Measurements from ENCODE around the gene ACTR3C. TPM values are rescaled to one million over a fixed set of nuclear protein-coding genes. Genes with fewer than 3 reads are reported as not detected.

Gene ACTR3C
- total and polyA plus RNA-seq, 4 experiments from 2014 or later, result 3.6 to 17.8 (median 10.8) TPM

GRCh38 chr7:150355666-150356059 lies 32.3 kb upstream of the ACTR3C start:
- DNase-seq, result no peak
- H3K27ac ChIP-seq (ENCODE audit: low read depth, low read length), result no peak overlapping the region
- no peaks in the 10 kb centered on the region for H3K9me3 ChIP-seq (ENCODE audit: control insufficient read depth in 1 of 2, low read length in 2 of 2)
- peaks cover 27% of the 10 kb centered on the region for H3K4me1 ChIP-seq (ENCODE audit: insufficient read depth, low read length)
- intact Hi-C loops (cut with micrococcal nuclease), result loop anchor here (1.0 to 5.0 kb wide), 4 partner anchors 66 to 422 kb away; partner anchors contain the start of gene GIMAP7
- Mint-ChIP-seq H3K36me3 (no peaks in the 10 kb centered on the region), H3K4me3 (no peak overlapping the region), H3K27me3 (no peaks in the 10 kb centered on the region), H3K27ac (peak overlapping the region in 1 of 7 donors; percentile 36), H3K9me3 (no peaks in the 10 kb centered on the region), H3K4me1 (peaks cover 18 to 44% (median 32%) of the 10 kb centered on the region in 4 donors)
- no peaks in the 10 kb centered on the region for H3K36me3 ChIP-seq (ENCODE audit: insufficient read depth, low read length)
- POLR2A ChIA-PET (ENCODE audit: partially characterized antibody), result interaction anchor here (1.1 to 4.4 kb wide), 5 partner anchors 13 to 51 kb away, joined by 4 to 43 read pairs (median 5); partner anchors contain the start of gene REPIN1
- no peaks in the 10 kb centered on the region for H3K27me3 ChIP-seq (ENCODE audit: insufficient read depth, low read length)
- CTCF ChIA-PET (ENCODE audit: partially characterized antibody), result interaction anchor here (0.6 to 5.3 kb wide), 21 partner anchors 9 to 654 kb away, joined by 3 to 55 read pairs (median 4); partner anchors contain the start of genes ACTR3C, LRRC61, REPIN1 and ZNF775
- no peak overlapping the region for H3K4me3 ChIP-seq (ENCODE audit: low read length in 2 of 2)

DNA sequence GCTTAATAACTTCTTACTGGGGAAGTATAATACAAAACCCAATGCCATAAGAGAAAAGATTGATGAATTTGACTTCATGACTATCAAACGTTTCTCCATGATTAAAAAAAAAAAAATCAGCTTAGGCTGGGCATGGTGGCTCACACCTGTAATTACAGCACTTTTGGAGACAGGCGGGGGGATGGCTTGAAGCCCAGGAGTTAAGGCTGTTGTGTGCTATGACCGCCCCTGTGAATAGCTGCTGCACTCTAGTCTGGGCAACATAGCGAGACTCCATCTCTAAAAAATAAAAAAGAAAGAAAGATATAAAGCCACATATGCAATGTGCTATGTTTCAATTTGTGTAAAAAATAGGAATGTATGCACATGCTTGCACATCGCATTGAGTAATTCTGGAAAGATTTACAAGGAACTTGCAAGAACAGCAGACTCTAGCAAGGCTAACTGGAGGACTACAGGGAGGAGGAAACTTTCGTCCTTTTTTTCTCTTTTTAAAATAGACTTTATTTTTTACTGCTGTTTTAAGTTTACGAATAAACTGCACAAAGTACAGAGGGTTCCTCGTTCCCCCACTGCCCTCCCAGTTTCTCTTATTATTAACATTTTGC lies 28.3 kb upstream of the ACTR3C start:
- POLR2A ChIA-PET (ENCODE audit: partially characterized antibody), result no interaction called here
- no peak for DNase-seq
- Histone ChIP-seq H3K4me3 (ENCODE audit: low read length in 2 of 2) (no peak overlapping the region), H3K4me1 (ENCODE audit: insufficient read depth, low read length) (peaks cover 6% of the 10 kb centered on the region), H3K36me3 (ENCODE audit: insufficient read depth, low read length) (no peaks in the 10 kb centered on the region), H3K27ac (ENCODE audit: low read depth, low read length) (no peak overlapping the region), H3K9me3 (ENCODE audit: control insufficient read depth in 1 of 2, low read length in 2 of 2) (no peaks in the 10 kb centered on the region), H3K27me3 (ENCODE audit: insufficient read depth, low read length) (no peaks in the 10 kb centered on the region)
- H3K4me1 Mint-ChIP-seq, result peaks cover 4 to 11% (median 8%) of the 10 kb centered on the region in 4 donors
- H3K9me3 Mint-ChIP-seq, result no peaks in the 10 kb centered on the region
- H3K36me3 Mint-ChIP-seq, result no peaks in the 10 kb centered on the region
- H3K27ac Mint-ChIP-seq, result no peak overlapping the region
- CTCF ChIA-PET (ENCODE audit: partially characterized antibody), result no interaction called here
- intact Hi-C loops (cut with micrococcal nuclease), result no loop called here
- no peak overlapping the region for H3K4me3 Mint-ChIP-seq
- peaks cover 0 to 1% of the 10 kb centered on the region in 2 donors for H3K27me3 Mint-ChIP-seq

DNA sequence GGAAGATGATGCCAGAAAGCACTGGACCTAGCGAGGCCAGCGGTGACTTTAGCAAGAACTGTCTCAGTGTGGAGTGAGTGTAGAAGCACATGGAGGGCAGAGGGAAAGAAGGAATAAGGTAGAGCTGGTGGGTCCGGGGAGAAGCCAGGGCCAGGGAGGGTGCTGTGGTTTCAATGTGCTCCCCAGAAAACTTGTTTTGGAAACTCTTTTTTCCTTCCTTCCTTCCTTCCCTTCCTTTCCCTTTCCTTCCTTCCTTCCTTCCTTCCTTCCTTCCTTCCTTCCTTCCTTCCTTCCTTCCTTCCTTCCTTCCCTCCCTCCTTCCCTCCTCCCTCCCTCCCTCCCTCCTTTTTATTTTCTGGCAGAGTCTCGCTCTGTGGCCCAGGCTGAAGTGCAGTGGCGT lies 23.6 kb upstream of the ACTR3C start:
- peaks cover 0 to 5% (median 0%) of the 10 kb centered on the region in 4 donors for H3K4me1 Mint-ChIP-seq
- no peak overlapping the region for H3K4me3 Mint-ChIP-seq
- CTCF ChIA-PET (ENCODE audit: partially characterized antibody), result interaction anchor here (1.0 to 1.5 kb wide), 2 partner anchors 9 to 59 kb away, joined by 3 to 5 read pairs; a partner anchor contains a TSS
- H3K27ac Mint-ChIP-seq, result no peak overlapping the region
- no peaks in the 10 kb centered on the region for H3K4me1 ChIP-seq (ENCODE audit: insufficient read depth, low read length)
- no peak overlapping the region for H3K27ac ChIP-seq (ENCODE audit: low read depth, low read length)
- no peaks in the 10 kb centered on the region for H3K36me3 ChIP-seq (ENCODE audit: insufficient read depth, low read length)
- H3K9me3 Mint-ChIP-seq, result peaks cover 0 to 17% (median under 1%) of the 10 kb centered on the region in 8 donors
- peaks cover 1 to 6% of the 10 kb centered on the region in 2 donors for H3K36me3 Mint-ChIP-seq
- H3K9me3 ChIP-seq (ENCODE audit: control insufficient read depth in 1 of 2, low read length in 2 of 2), result no peaks in the 10 kb centered on the region
- H3K27me3 ChIP-seq (ENCODE audit: insufficient read depth, low read length), result peaks cover 4% of the 10 kb centered on the region
- intact Hi-C loops (cut with micrococcal nuclease), result no loop called here
- no peak overlapping the region for H3K4me3 ChIP-seq (ENCODE audit: low read length in 2 of 2)
- no peak for DNase-seq
- POLR2A ChIA-PET (ENCODE audit: partially characterized antibody), result no interaction called here
- peaks cover 12 to 30% of the 10 kb centered on the region in 2 donors for H3K27me3 Mint-ChIP-seq

- no peaks in the 10 kb centered on the region for H3K4me1 ChIP-seq (ENCODE audit: insufficient read depth, low read length)
- no peak overlapping the region for H3K27ac Mint-ChIP-seq
- intact Hi-C loops (cut with micrococcal nuclease), result no loop called here
- H3K4me3 Mint-ChIP-seq, result no peak overlapping the region
- CTCF ChIA-PET (ENCODE audit: partially characterized antibody), result interaction anchor here (1.0 to 1.6 kb wide), 2 partner anchors 9 to 10 kb away, joined by 3 to 4 read pairs; no protein-coding TSS in a partner anchor
- H3K9me3 Mint-ChIP-seq, result peaks cover 0 to 17% (median under 1%) of the 10 kb centered on the region in 8 donors
- H3K4me1 Mint-ChIP-seq, result peaks cover 0 to 5% (median 1%) of the 10 kb centered on the region in 4 donors
- no peak overlapping the region for H3K4me3 ChIP-seq (ENCODE audit: low read length in 2 of 2)
- peaks cover 5% of the 10 kb centered on the region for H3K27me3 ChIP-seq (ENCODE audit: insufficient read depth, low read length)
- H3K27me3 Mint-ChIP-seq, result peaks cover 18 to 32% of the 10 kb centered on the region in 2 donors
- H3K36me3 ChIP-seq (ENCODE audit: insufficient read depth, low read length), result no peaks in the 10 kb centered on the region
- no peak for DNase-seq
- H3K36me3 Mint-ChIP-seq, result peaks cover 1 to 6% of the 10 kb centered on the region in 2 donors
- POLR2A ChIA-PET (ENCODE audit: partially characterized antibody), result no interaction called here
- no peak overlapping the region for H3K27ac ChIP-seq (ENCODE audit: low read depth, low read length)
- no peaks in the 10 kb centered on the region for H3K9me3 ChIP-seq (ENCODE audit: control insufficient read depth in 1 of 2, low read length in 2 of 2)
These were observed 21.7 kb upstream of the ACTR3C start for GRCh38 chr7:150345012-150345411.

- H3K27ac ChIP-seq (ENCODE audit: low read depth, low read length), result no peak overlapping the region
- Mint-ChIP-seq H3K27ac (no peak overlapping the region), H3K27me3 (peaks cover 18 to 32% of the 10 kb centered on the region in 2 donors), H3K36me3 (peaks cover 1 to 6% of the 10 kb centered on the region in 2 donors), H3K4me1 (peaks cover 0 to 6% (median 3%) of the 10 kb centered on the region in 4 donors), H3K9me3 (peaks cover 0 to 17% (median under 1%) of the 10 kb centered on the region in 8 donors), H3K4me3 (no peak overlapping the region)
- no peak for DNase-seq
- H3K4me1 ChIP-seq (ENCODE audit: insufficient read depth, low read length), result no peaks in the 10 kb centered on the region
- H3K36me3 ChIP-seq (ENCODE audit: insufficient read depth, low read length), result no peaks in the 10 kb centered on the region
- H3K27me3 ChIP-seq (ENCODE audit: insufficient read depth, low read length), result peaks cover 5% of the 10 kb centered on the region
- POLR2A ChIA-PET (ENCODE audit: partially characterized antibody), result no interaction called here
- CTCF ChIA-PET (ENCODE audit: partially characterized antibody), result interaction anchor here (1.0 to 1.6 kb wide), 2 partner anchors 9 to 11 kb away, joined by 3 to 4 read pairs; no protein-coding TSS in a partner anchor
- H3K9me3 ChIP-seq (ENCODE audit: control insufficient read depth in 1 of 2, low read length in 2 of 2), result no peaks in the 10 kb centered on the region
- intact Hi-C loops (cut with micrococcal nuclease), result no loop called here
- H3K4me3 ChIP-seq (ENCODE audit: low read length in 2 of 2), result no peak overlapping the region
These were observed 21.0 kb upstream of the ACTR3C start for GRCh38 chr7:150344299-150344698.

GRCh38 chr7:150343225-150343624 lies 19.9 kb upstream of the ACTR3C start:
- intact Hi-C loops (cut with micrococcal nuclease), result no loop called here
- Histone ChIP-seq H3K9me3 (ENCODE audit: control insufficient read depth in 1 of 2, low read length in 2 of 2) (no peaks in the 10 kb centered on the region), H3K27ac (ENCODE audit: low read depth, low read length) (no peak overlapping the region), H3K36me3 (ENCODE audit: insufficient read depth, low read length) (no peaks in the 10 kb centered on the region), H3K4me3 (ENCODE audit: low read length in 2 of 2) (no peak overlapping the region), H3K27me3 (ENCODE audit: insufficient read depth, low read length) (peaks cover 5% of the 10 kb centered on the region), H3K4me1 (ENCODE audit: insufficient read depth, low read length) (no peaks in the 10 kb centered on the region)
- Mint-ChIP-seq H3K4me1 (peaks cover 0 to 6% (median 3%) of the 10 kb centered on the region in 4 donors), H3K27ac (no peak overlapping the region), H3K9me3 (peaks cover 0 to 17% (median under 1%) of the 10 kb centered on the region in 8 donors), H3K27me3 (peaks cover 18 to 32% of the 10 kb centered on the region in 2 donors), H3K36me3 (peaks cover 4 to 6% of the 10 kb centered on the region in 2 donors), H3K4me3 (no peak overlapping the region)
- ChIA-PET POLR2A (ENCODE audit: partially characterized antibody) (no interaction called here), CTCF (ENCODE audit: partially characterized antibody) (no interaction called here)
- DNase-seq, result no peak

GRCh38 chr7:150342121-150342408 lies 18.7 kb upstream of the ACTR3C start:
- Histone ChIP-seq H3K27ac (ENCODE audit: low read depth, low read length) (no peak overlapping the region), H3K4me1 (ENCODE audit: insufficient read depth, low read length) (no peaks in the 10 kb centered on the region), H3K9me3 (ENCODE audit: control insufficient read depth in 1 of 2, low read length in 2 of 2) (no peaks in the 10 kb centered on the region), H3K36me3 (ENCODE audit: insufficient read depth, low read length) (no peaks in the 10 kb centered on the region), H3K27me3 (ENCODE audit: insufficient read depth, low read length) (peaks cover 5% of the 10 kb centered on the region), H3K4me3 (ENCODE audit: low read length in 2 of 2) (no peak overlapping the region)
- H3K4me1 Mint-ChIP-seq, result peaks cover 0 to 6% (median 3%) of the 10 kb centered on the region in 4 donors
- POLR2A ChIA-PET (ENCODE audit: partially characterized antibody), result no interaction called here
- H3K36me3 Mint-ChIP-seq, result peaks cover 7 to 13% of the 10 kb centered on the region in 2 donors
- H3K27ac Mint-ChIP-seq, result no peak overlapping the region
- intact Hi-C loops (cut with micrococcal nuclease), result no loop called here
- CTCF ChIA-PET (ENCODE audit: partially characterized antibody), result no interaction called here
- peaks cover 18 to 35% of the 10 kb centered on the region in 2 donors for H3K27me3 Mint-ChIP-seq
- H3K4me3 Mint-ChIP-seq, result peak overlapping the region in 1 of 8 donors; percentile 22
- H3K9me3 Mint-ChIP-seq, result peaks cover 0 to 17% (median under 1%) of the 10 kb centered on the region in 8 donors
- no peak for DNase-seq
